HG03469 (cell line): ENCODE data around the gene TMIGD3.
"Not testable (repeated sequence)": the region's sequence is repeated elsewhere in the genome, so short reads cannot be mapped to it uniquely, and the experiment has no call there.

Experiments used
- ATAC-seq: cut with Tn5 transposase; IDR thresholded peaks from one replicate; pipeline ENCODE4 v1.9.1; 2021; ENCODE audit warnings: mild to moderate bottlenecking, moderate library complexity, moderate number of reproducible peaks; ENCODE audit not compliant: unreplicated experiment

The TMIGD3 gene

DNA sequence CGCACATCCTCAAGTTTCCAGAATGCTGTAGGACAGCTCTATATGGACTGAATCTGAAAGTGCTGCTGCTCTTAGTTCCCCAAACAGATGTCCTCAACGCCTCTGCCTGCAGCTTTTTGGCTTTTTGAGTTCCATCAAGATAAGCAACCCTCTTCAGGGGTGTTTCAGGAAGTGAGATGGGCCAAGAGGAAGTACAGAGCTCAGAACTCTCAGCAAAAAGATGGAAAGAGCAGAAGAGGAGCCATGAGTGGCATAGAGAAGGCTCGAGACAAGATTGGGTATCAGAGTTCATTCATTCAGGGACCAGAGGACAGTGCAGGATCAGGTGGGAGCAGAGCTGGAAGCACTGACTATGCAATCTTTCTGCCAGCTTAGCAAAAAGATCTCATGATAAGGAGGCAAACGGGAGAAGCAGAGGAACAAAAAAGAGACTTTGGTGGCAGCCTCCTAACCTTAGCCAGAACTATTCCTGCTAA, at the start of gene TMIGD3, which contains the start of gene ADORA3:
TSS of gene TMIGD3 (minus strand) at position 49 of the 476 bp plus-strand sequence. CDS start 279 bp downstream, outside the sequence.
TSS of gene ADORA3 (minus strand) at position 49 of the 476 bp plus-strand sequence. CDS start 279 bp downstream, outside the sequence.
- ATAC-seq: no peak

DNA sequence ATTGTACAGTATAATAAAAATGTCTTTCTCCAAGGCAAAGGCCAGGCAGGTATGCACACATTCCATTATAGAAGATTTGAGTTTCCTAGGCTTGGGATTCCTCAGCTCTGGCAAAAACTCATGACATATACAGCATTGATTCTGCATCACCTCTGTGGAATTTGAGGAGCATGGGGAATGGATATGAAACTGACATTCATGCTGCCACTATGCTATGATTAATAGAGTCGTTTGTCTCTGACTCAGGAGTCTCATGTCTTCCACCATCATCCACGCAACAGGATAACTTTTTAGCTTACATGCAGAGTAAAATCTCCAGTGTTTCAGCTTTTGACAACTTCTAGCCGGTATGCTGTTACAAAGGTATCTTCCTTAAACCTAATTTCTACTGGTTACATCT, 49.8 kb upstream of the TMIGD3 start:
- no peak for ATAC-seq

DNA sequence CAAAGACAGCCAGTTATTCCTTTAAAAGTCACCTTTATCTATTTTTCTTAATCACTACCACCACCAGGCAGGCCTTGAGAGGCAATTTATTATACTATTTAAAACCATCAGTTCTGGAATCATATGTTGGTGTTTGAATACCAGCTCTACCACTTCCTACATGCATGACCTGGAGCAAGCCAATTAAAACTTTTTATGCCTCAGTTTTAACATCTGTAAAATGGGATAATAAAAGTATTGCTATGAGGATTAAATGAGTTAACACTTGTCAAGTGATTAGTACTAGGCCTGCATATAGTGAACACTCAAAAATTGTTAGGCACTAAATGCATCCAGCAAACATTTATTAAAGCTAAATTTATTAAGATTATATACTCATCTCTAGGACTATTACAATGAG, 49.2 kb upstream of the TMIGD3 start:
- ATAC-seq: no peak

DNA sequence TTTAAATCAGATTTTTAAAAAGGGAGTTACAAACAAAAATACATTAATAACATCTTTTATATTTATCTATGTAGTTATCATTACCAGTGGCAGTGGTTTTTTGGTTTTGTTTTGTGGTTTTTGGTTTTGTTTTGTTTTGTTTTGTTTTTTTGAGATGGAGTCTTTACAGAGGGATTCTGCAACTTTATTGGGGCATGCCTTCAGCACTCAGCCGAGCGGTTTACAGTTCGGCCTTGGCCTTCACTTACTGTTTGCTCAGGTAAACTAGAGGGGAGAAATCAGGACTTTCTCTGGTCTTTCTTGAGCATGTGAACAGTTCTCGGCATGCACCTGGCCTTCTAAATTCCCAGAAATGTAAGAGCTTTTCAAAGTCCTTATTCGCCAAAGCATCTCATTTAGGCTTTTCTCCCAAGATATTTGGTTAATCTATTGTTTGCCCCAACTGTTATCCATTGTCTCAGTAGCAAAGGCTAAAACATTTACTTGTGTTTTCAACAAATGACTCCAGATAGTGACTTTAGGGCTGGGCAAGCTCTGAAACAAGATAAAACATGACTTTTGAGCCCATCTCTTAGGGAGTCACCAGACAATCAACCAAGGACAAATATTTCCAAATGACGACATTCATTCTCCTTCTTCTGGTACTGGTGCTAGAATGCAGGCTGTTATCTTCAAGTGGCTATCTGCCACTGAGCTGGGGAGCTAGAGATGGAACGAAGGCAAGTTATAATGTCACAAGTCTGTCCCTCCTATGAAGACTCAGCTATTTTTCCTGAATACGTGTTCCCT, 48.4 kb upstream of the TMIGD3 start:
- no peak for ATAC-seq

DNA sequence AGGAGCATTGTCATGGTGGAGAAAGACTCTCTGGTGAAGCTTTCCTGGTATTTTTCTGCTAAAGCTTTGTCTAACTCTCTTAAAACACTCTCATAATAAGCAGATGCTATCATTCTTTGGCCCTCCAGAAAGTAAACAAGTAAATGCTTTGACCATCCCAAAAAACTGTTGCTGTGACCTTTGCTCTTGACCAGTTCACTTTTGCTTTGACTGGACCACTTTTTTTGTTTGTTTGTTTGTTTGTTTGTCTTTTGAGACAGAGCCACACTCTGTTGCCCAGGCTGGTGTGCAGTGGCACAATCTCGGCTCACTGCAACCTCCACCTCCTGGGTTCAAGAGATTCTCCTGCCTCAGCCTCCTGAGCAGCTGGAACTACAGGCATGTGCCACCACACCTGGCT, 44.4 kb upstream of the TMIGD3 start:
- not testable (repeated sequence) for ATAC-seq

DNA sequence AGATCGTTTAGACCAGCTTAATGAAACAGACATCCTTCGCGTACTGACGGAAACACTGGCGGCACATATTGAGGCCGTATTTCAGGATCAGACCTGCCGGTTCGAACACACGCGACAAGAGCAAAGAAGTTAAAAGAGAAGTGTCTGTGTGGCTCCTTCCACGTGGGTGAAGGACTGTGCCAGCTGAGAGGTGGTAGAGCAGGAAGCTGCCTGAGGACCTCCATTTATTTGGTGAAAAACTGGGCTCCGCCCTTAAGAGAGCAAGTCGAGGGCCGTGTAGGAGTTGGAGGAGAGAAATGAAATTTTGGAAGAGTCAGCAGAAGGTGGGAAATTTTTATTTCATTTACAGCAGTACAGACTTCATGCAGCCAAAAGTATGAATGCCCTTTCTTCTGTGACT, 38.8 kb upstream of the TMIGD3 start:
- ATAC-seq: no peak

DNA sequence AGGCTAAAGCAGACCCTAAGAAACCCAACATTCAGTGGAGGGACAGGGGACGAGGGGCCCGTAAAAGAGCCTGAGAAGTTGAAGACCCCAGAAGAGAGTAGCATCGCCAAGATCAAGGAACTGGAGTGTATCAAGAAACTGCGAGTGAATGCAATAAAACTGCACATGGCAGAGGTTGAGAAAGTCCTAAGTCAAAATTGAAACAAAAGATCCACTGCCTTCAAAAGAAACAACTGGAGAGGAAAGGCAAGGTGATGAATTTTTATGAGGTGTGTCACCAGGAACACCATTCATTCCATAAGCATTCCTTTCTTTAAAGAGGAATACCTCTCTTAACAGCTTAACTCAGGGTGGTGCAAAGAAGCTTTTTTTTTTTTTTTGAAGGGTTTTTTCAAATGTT, 38.3 kb upstream of the TMIGD3 start:
- no peak for ATAC-seq

DNA sequence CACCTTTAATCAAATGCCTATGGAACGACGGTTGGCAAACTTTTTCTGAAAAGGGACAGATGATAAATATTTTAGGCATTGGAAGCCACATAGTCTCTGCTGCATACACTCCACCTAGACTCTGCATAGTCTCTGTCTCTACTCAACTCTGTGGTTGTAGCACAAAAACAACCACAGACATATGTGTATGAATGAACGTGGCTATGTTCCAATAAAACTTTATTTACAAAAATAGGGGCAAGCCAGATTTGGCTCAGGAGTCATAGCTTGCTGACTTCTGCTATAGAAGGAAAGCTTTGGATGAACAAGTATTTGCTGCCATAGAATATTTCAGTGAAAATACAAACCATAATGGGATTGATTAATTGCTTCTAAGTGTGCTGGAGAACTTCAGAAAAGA, 37.5 kb upstream of the TMIGD3 start:
- no peak for ATAC-seq

DNA sequence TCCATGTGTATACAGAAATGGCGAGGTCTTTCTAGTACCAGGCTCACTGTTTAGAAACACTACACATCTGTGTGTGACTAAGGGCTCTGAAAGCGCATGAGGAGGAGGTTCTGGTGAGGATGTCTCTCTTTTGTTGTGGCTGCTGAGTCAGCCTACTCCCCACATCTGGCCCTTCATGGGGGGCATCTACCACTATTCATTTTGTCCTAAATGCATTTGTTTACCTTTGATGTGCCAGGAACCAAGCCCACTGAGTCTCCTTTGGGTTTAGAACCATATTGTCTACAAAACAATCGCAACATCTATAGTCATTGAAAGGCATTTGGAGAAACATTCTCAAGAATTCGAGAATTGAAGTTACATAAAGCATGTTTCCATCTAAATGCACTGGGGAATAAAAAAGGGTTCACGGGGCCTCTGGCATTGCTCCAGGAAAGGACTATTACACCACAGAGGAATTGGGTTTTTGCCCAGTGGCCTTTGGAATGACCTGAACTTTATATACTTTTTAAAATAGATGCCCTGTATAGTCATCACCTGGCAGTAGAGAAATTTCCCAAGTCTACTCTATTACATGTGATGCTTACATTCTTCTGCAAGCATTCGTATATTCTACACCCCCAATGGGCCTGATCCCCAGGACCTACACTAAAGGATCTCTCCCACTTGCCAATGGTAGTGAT, 35.1 kb upstream of the TMIGD3 start:
- ATAC-seq: no peak

DNA sequence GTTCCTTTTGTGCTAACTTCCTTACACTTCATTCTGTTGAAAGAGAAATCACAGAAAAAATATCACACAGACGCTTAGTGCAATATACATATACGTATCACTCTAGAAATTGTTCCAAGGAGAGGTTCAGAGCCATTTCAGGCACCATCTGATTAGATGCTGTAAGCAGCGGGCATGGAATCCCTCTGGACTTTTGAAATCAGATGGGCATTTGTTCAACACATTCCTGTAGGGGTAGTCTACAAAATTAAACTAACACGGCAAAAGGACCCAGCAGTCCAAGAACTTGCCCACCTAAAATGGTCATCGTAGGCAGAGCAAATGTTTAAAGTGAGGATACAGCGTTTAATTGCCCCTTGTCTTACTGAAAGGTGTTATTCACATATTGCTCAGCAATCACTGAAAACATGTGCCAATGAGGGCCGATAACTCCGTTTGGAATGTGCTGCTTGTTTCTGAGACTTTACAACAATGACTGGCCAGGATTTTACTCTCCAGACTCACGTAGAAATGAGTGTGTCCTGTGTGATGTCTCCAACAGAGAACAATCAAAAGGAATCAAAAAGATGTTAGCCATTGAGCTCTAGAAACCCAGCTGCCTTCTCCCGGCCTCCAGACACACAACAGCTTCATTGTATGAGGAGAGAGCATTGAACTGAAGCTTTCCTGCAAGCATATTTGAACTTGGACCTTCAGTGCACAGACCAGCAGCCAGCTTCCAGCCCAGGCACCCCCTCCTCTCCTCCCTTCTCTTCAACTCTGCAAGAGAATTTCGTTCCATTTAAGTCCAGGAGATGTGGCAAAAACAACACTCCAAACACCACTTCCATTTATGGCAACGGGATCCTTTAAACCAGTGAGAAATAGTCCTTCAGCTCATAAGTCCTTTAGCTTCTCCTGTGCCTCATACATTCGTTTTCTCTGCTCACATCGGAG, 32.1 kb upstream of the TMIGD3 start:
- ATAC-seq: no peak

DNA sequence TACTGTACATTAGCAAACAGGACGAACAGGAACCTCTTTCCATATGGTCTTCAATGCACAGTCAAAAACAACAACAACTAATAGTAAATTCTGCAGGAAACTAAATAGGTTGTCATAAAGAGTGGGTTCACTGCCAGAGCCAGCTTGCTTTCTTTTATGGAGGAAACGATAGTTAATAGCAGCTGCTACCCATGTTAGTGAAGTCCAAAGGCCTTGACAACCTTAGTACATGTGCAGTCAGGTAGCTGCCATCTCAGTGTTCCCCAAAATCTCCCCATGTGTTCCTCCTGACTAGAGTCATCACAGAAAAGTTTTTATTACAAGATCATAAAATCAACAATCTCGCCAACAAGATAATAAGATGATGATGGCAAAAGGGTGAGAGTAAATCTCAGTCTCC, 16.6 kb upstream of the TMIGD3 start:
- ATAC-seq: no peak

DNA sequence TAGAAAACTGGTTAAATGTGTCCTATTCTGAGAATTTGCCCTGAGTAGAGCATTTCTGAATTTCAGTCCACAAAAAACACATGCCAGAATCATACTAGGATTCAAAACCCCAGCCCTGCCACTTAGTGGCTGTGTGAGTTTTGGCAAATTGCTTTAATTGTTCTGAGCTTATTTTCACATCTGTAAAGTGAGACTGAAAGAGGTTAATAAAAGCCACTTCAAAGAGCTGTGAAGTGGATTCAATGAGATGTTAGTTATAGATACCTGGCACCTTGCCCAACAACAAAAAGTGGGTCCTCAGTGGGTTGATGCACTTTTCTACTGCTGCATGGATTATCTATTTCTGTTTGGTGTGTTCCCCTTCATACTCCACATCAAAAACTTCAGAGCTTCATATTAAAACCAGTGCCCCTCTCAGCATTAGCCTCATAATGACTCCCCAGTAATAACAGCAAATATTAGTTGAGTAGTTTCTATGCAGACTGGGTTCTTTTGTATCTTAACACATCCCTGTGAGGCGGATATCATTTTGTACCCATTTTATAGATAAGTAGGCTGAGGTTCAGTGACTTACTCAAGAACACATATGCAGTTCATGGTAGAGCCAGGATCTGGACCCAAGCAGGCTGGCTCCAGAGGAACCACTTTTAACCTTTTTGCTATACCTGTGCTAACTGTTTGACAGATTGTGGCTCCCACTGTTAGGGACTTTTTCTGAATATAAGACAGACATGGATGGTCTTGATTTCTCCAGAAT, 14.2 kb upstream of the TMIGD3 start:
- ATAC-seq: no peak

DNA sequence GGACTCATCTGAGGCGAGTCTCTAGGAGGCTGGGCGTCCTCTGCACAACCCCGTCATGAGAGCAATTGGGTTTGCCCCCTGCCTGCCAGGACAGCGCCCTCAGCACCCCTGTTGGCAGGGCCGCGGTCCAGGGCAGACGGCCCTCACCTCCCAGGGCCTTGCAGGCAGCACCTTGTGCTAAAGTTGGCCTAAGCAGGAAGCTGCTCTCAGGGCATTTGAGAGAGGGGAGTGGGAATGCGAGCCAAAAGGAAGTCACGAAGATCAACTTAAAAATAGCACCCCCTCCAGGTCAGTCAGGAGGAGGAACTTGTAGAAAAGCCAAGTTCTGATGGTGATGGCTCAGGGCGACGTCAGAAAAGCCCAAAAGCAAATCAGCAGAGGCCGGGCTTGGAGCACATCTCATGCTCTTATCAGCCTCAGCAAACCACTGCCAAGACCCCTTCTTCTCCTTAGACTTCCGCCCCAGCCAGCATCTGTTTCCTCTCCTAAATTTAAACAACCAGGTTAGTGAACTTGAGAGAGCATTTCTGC, 12.6 kb upstream of the TMIGD3 start:
- ATAC-seq: no peak

DNA sequence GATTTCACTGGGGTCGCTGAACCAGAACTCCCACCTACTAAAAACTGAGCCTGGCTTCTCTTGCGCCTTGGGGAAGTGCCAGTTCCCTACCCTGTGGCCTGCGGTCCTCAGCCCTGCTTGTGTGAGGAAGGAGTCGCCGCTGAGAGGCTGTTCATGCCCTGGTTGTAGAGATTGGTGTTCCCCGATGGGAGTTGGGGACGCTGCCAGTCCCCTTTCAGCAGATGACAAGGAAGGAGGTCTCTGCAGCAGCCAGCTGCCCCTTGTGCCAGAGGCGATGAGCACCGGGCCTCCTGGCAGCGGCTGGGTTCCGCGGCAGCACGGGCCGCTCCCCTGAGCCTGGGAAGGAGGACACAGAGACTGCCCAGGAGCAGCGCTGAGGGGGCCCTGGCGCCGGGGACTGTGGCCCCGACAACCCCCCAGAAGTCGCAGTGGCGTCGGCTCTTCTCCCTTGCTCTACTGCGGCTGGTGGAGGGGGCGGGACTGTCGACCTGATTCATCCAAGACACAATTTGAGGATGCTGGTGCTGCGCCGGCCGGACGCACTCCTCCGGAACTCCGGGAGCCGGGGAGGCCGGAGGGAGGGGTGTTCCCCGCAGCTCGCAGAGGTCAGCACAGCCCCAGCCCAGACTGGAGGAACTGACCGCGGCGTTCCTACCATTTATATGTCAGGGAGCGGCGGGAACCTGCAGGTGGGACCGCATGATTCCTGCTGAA, 12.0 kb upstream of the TMIGD3 start:
- no peak for ATAC-seq

DNA sequence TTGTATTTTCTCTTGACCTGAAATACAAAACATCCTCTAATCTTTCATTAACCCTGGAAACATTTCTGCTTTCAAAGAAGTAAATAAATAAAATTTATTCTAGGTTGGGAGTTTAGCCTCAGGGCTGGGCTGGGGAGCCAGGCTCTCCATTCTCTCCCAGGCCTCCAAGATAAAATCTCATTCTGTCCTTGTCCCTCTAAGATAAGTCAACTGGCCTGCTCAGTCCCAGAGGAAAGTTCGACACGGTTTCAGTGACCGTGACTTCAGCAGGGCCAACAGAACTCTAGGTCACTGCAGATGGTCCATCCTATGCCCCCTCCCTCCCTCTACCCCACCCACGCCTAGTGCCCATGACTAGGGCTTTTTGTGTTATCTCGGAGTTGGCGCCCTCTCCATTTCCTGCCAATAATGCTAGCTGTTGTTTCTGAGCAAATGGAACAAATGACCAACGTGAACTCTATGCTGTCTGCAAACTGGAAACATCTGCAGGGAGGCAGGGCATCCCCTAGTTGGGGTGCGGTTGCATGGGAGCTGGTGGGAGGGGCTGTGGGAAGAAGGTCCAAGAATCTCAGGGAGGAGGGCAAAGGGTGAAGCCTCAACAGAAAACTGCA, 10.1 kb upstream of the TMIGD3 start:
- ATAC-seq: no peak

DNA sequence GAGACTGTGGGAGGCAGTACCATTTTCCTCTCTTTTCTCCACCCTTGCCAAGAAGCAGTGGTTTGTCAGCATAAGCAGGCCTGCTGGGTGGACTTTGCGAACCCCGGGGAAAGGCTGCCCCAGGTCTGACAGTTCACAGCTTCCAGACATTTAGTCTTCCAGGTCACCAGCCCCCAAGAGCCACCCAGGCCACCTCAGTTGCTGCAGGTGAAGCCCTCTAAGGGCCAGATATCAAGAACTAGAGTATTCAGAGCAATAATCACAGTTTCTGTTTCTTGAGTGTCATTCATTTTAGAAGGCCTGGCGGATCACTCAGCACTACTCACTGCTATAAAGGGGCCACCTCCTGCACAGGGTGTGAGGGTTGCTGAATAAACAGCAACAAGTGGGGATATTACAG, 9.5 kb upstream of the TMIGD3 start:
- ATAC-seq: no peak

DNA sequence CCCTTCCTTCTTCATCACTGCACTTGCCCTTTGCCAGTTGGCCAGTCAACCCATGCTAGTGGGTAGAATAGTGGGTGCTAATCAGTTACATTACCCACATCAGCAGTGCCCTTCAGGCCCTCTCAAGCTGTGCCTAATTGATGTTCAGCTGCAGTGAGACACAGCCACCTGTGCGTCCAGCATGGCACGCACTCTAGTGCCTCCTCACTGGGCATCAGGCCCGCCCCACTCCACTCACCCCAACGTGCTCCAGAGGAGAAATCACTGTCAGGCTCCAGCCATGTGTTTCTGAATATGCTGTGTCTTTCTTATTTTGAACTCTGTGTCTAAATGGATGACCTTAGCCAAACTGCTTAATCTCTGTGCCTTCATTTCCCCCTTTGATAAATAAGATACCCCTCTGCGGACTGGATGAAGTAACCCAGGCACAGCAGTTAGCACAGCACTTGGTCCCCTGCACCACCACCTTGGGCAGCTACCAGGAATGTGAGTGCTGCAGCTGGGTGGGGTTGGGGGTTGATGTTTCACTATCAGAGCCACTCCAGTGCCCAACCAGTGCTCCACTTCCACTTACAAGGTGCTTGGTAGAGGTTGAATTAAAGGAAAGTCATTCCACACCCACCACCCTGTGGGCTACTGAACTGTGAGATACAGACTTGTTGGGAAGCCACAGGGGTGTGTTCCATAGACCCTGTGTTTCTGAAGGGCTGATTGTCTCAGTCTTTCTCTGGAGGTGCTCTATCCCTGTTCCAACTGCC, 8.9 kb upstream of the TMIGD3 start:
- ATAC-seq: no peak

DNA sequence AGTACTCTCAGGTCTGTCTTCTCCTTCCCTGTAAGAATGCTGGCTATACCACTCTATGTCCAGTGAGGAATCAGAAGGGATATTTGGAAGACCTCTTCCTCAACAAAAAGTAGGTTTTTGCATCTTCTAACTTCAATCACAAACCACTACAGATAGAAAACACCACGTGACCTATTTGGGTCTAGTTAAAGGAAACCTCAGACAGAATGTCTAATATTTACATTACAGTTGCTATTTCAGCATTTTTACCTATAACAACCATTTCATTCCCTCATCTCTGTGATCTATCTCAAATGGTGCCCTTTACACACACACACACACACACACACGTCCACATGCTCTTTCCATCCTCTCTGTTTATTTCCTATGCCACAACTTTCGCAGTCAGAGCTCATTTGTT, 7.9 kb upstream of the TMIGD3 start:
- no peak for ATAC-seq
